SK-N-SH (cell line): ENCODE results near the gene DNAH6. TPM values are rescaled to one million over a fixed set of nuclear protein-coding genes. Genes with fewer than 3 reads are reported as not detected.

Source experiments
- CTCF ChIA-PET: fragments of 300-600, 350-600 bp; formaldehyde crosslinking; extraction: SDS; loops from one replicate; lab custom pipeline; 2021; lab: Yijun Ruan, JAX
- POLR2A ChIA-PET: fragments of 350-600 bp; sonication (Branson Sonifier 250); formaldehyde crosslinking; extraction: SDS; loops from one replicate; lab custom pipeline; 2020; ENCODE audit warnings: antibody characterized with exemption, inconsistent platforms; lab: Yijun Ruan, JAX
- DNase-seq: peaks from one replicate; pipeline ENCODE4 v3.0.0; 2012
- H2AFZ ChIP-seq: fragments of 200-600 bp; sonication (generic); 2 replicates; pipeline ENCODE4 v1.8.1; 2016; ENCODE audit warnings: antibody characterized with exemption, mild to moderate bottlenecking, low read depth
- H3F3A ChIP-seq: fragments of 200-600 bp; sonication (generic); replicated peaks from 2 replicates; pipeline ENCODE3; 2016; ENCODE audit warnings: antibody characterized with exemption, mild to moderate bottlenecking; ENCODE audit not compliant: insufficient read depth
- H3K27ac ChIP-seq, 2 experiments: fragments of 200-500 bp in 1 of 2; fragments of 200-600 bp in 1 of 2; sonication (Bioruptor generic) in 1 of 2; sonication (generic), shearing (Covaris generic) in 1 of 2; 2 replicates each; pipeline versions ENCODE4 v1.5.1 to v1.6.1; 2014 to 2016; ENCODE audit warnings: low read depth in 2 of 2, inconsistent platforms in 1 of 2, low read length in 1 of 2, mild to moderate bottlenecking in 1 of 2, mixed read lengths in 1 of 2
- H3K27me3 ChIP-seq: fragments of 200-600 bp; sonication (generic), shearing (Covaris generic); 2 replicates; pipeline ENCODE4 v1.6.1; 2016; ENCODE audit warnings: mixed run types; ENCODE audit not compliant: insufficient read depth
- H3K36me3 ChIP-seq, 2 experiments: fragments of 200-500 bp in 1 of 2; fragments of 200-600 bp in 1 of 2; sonication (Bioruptor generic) in 1 of 2; sonication (generic) in 1 of 2; replicated peaks in 1 of 2; 2 replicates each; pipeline versions ENCODE3 to v1.5.1; 2014 to 2016; ENCODE audit warnings: low read length in 1 of 2, mild to moderate bottlenecking in 1 of 2; ENCODE audit not compliant: insufficient read depth in 2 of 2, control insufficient read depth in 1 of 2
- H3K4me1 ChIP-seq, 2 experiments: fragments of 200-500 bp in 1 of 2; fragments of 200-600 bp in 1 of 2; sonication (Bioruptor generic) in 1 of 2; sonication (generic), shearing (Covaris generic) in 1 of 2; 2 replicates each; pipeline versions ENCODE4 v1.5.1 to v1.6.1; 2014 to 2016; ENCODE audit warnings: low read depth in 1 of 2, low read length in 1 of 2, mixed run types in 1 of 2; ENCODE audit not compliant: insufficient read depth in 2 of 2, control insufficient read depth in 1 of 2
- H3K4me2 ChIP-seq: fragments of 200-600 bp; sonication (generic), shearing (Covaris generic); 2 replicates; pipeline ENCODE4 v1.6.1; 2017; ENCODE audit warnings: mixed run types
- H3K4me3 ChIP-seq, 2 experiments: fragments of 200-500 bp in 1 of 2; fragments of 200-600 bp in 1 of 2; sonication (Bioruptor generic) in 1 of 2; sonication (generic), shearing (Covaris generic) in 1 of 2; 2 replicates each; pipeline versions ENCODE4 v1.5.1 to v1.8.1; 2014 to 2016; ENCODE audit warnings: low read depth in 2 of 2, inconsistent platforms in 1 of 2, low read length in 1 of 2, mild to moderate bottlenecking in 1 of 2, mixed read lengths in 1 of 2, moderate library complexity in 1 of 2
- H3K79me2 ChIP-seq: fragments of 200-600 bp; sonication (generic); 2 replicates; pipeline ENCODE4 v1.8.1; 2017; ENCODE audit warnings: mild to moderate bottlenecking; ENCODE audit not compliant: insufficient read depth
- H3K9ac ChIP-seq: fragments of 200-600 bp; sonication (generic); 2 replicates; pipeline ENCODE4 v1.6.1; 2017; ENCODE audit warnings: mixed run types
- H3K9me2 ChIP-seq: fragments of 200-600 bp; sonication (generic); 2 replicates; pipeline ENCODE4 v1.6.1; 2017; ENCODE audit warnings: mixed run types
- H3K9me3 ChIP-seq: fragments of 200-600 bp; sonication (generic); 2 replicates; pipeline ENCODE4 v1.6.1; 2017; ENCODE audit warnings: mixed run types, mild to moderate bottlenecking, moderate library complexity
- H4K20me1 ChIP-seq: fragments of 200-600 bp; sonication (generic); 2 replicates; pipeline ENCODE4 v1.6.1; 2017; ENCODE audit warnings: mild to moderate bottlenecking, mixed run types; ENCODE audit not compliant: insufficient read depth
- ELF1 ChIP-seq: IDR thresholded peaks from 2 replicates; pipeline ENCODE4 v1.4.0; 2012
- EP300 ChIP-seq, 2 experiments: IDR thresholded peaks; 2 replicates each; pipeline versions ENCODE4 v1.4.0 to v1.6.1; 2012; ENCODE audit warnings: borderline replicate concordance in 1 of 2, low read depth in 1 of 2, low read length in 1 of 2
- EZH2phosphoT487 ChIP-seq: fragments of 200-600 bp; sonication (generic); IDR thresholded peaks from 2 replicates; pipeline ENCODE4 v1.6.1; 2017; ENCODE audit warnings: low read depth, mixed run types, mild to moderate bottlenecking, antibody characterized with exemption, moderate library complexity, borderline replicate concordance
- GATA2 ChIP-seq: sonication (generic); formaldehyde crosslinking; IDR thresholded peaks from 2 replicates; pipeline ENCODE4 v1.5.0; 2020; ENCODE audit warnings: mild to moderate bottlenecking, missing genetic modification reagents
- NRF1 ChIP-seq: IDR thresholded peaks from 2 replicates; pipeline ENCODE4 v1.6.1; 2012; ENCODE audit warnings: low read depth, mild to moderate bottlenecking, low read length
- RCOR1 ChIP-seq: fragments of 150-350 bp; IDR thresholded peaks from 2 replicates; pipeline ENCODE4 v1.6.1; 2017; ENCODE audit warnings: antibody characterized with exemption, low read length
- RFX5 ChIP-seq: IDR thresholded peaks from 2 replicates; pipeline ENCODE4 v1.6.1; 2012; ENCODE audit warnings: mild to moderate bottlenecking, improper control_type of control experiment, low read length
- SIN3A ChIP-seq: IDR thresholded peaks from 2 replicates; pipeline ENCODE4 v1.6.1; 2012; ENCODE audit warnings: low read depth, mild to moderate bottlenecking, low read length, moderate library complexity, borderline replicate concordance
- SMC3 ChIP-seq: IDR thresholded peaks from 2 replicates; pipeline ENCODE4 v1.6.1; 2012; ENCODE audit warnings: low read depth, low read length, improper control_type of control experiment
- TEAD4 ChIP-seq: IDR thresholded peaks from 2 replicates; pipeline ENCODE4 v1.4.0; 2012; ENCODE audit warnings: mild to moderate bottlenecking, borderline replicate concordance; ENCODE audit not compliant: insufficient read depth
- YY1 ChIP-seq: IDR thresholded peaks from 2 replicates; pipeline ENCODE4 v1.4.0; 2012; ENCODE audit warnings: low read depth, mild to moderate bottlenecking
- WGBS: methylation state at CpG from one replicate; pipeline ENCODE4 v1.1.6; 2017; ENCODE audit warnings: low lambda C conversion rate; 5-methylcytosine and 5-hydroxymethylcytosine counted together
- polyA plus RNA-seq, 3 experiments: library from polyadenylated mRNA; depleted of rRNA; stranded (reverse); fragments of >200 nt; gene quantifications; 2 replicates each; pipeline ENCODE4 v1.2.3, GENCODE V29; 2012
- TF ChIP-seq, protein P1 (sequence below): IDR thresholded peaks from 2 replicates; pipeline ENCODE4 v1.4.0; 2012; ENCODE audit warnings: low read depth, borderline replicate concordance
- TF ChIP-seq, protein P2 (sequence below): fragments of 150-350 bp; IDR thresholded peaks from 2 replicates; pipeline ENCODE4 v1.6.1; 2016; ENCODE audit warnings: mild to moderate bottlenecking, low read depth, low read length
- TF ChIP-seq, protein P3 (sequence below): IDR thresholded peaks from 2 replicates; pipeline ENCODE4; 2012

Gene DNAH6
- polyA plus RNA-seq, 1 of the 3 experiments (the other 2 are of a cell fraction), result 0.03 TPM

DNA sequence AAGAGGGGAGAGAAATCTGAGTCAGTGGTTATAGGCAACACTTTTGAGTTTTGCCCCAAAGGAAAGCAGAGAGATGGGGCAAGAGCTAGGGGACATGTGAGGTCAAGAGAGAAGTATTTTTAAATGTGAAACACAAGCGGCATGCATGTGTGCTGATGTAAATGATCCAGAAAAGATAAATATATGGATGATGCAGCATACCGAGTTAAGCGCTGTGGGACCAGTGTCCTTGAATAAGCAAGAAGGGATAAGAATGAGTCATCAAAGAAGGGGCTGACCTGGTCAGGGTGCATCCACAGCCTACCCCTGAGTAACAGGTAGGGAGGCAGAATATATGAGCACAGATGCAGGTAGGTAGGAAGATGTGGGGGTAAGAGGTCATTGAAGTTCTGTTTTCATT is 183.7 kb downstream of the DNAH6 start (continued):
- TF ChIP-seq TEAD4, result no peak
- TF ChIP-seq GATA2 (CRISPR knock-in tag), result no peak
- TF ChIP-seq, protein P1, sequence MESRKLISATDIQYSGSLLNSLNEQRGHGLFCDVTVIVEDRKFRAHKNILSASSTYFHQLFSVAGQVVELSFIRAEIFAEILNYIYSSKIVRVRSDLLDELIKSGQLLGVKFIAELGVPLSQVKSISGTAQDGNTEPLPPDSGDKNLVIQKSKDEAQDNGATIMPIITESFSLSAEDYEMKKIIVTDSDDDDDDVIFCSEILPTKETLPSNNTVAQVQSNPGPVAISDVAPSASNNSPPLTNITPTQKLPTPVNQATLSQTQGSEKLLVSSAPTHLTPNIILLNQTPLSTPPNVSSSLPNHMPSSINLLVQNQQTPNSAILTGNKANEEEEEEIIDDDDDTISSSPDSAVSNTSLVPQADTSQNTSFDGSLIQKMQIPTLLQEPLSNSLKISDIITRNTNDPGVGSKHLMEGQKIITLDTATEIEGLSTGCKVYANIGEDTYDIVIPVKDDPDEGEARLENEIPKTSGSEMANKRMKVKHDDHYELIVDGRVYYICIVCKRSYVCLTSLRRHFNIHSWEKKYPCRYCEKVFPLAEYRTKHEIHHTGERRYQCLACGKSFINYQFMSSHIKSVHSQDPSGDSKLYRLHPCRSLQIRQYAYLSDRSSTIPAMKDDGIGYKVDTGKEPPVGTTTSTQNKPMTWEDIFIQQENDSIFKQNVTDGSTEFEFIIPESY, result no peak
- TF ChIP-seq, protein P2, sequence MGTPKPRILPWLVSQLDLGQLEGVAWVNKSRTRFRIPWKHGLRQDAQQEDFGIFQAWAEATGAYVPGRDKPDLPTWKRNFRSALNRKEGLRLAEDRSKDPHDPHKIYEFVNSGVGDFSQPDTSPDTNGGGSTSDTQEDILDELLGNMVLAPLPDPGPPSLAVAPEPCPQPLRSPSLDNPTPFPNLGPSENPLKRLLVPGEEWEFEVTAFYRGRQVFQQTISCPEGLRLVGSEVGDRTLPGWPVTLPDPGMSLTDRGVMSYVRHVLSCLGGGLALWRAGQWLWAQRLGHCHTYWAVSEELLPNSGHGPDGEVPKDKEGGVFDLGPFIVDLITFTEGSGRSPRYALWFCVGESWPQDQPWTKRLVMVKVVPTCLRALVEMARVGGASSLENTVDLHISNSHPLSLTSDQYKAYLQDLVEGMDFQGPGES, result no peak
- no peak for TF ChIP-seq SIN3A
- no peak for TF ChIP-seq EZH2phosphoT487
- TF ChIP-seq, protein P3, sequence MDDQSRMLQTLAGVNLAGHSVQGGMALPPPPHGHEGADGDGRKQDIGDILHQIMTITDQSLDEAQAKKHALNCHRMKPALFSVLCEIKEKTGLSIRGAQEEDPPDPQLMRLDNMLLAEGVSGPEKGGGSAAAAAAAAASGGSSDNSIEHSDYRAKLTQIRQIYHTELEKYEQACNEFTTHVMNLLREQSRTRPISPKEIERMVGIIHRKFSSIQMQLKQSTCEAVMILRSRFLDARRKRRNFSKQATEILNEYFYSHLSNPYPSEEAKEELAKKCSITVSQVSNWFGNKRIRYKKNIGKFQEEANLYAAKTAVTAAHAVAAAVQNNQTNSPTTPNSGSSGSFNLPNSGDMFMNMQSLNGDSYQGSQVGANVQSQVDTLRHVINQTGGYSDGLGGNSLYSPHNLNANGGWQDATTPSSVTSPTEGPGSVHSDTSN, result no peak

DNA sequence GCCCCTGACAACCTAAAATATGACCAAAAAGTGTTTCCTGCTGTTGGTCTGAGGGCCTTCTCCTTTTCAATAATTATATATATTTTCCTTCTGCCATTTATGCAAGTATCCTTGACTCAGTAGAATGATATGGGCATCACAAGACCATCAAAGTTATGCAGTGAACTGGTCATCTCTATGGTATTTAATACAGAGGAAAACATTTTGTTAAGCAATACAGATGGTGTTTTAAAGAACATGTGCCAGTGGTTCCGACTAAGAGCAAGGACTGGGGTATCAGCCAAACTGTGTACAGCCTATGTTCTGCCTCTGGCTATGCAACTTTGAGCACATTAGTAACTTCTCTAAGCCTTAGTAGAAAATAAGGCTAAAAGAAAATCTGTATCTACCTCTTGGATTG is 185.6 kb downstream of the DNAH6 start:
- H3K27me3 ChIP-seq, result no peaks in the 10 kb centered on the region
- H3K27ac ChIP-seq, result no peak overlapping the region
- H3K79me2 ChIP-seq, result no peaks in the 10 kb centered on the region
- CTCF ChIA-PET, result no interaction called here
- no peak for TF ChIP-seq EP300 (IDR thresholded peaks at IDR 0.05; ENCODE audit: borderline replicate concordance in 1 of 2, low read depth in 1 of 2, low read length in 1 of 2)
- TF ChIP-seq YY1, result no peak
- no peak for TF ChIP-seq RFX5
- TF ChIP-seq TEAD4, result no peak
- TF ChIP-seq NRF1, result no peak
- no peak for TF ChIP-seq RCOR1
- TF ChIP-seq ELF1, result no peak
- no peak for TF ChIP-seq SMC3
- TF ChIP-seq, protein P3, result no peak
- no peaks in the 10 kb centered on the region for H3K9me2 ChIP-seq
- 0% methylated on average over 1 of the region's 1 CpG for WGBS
- POLR2A ChIA-PET, result no interaction called here
- H3K36me3 ChIP-seq, result no peaks in the 10 kb centered on the region
- DNase-seq, result no peak
- H3K4me2 ChIP-seq, result no peak overlapping the region
- H4K20me1 ChIP-seq, result no peaks in the 10 kb centered on the region
- H3K4me3 ChIP-seq, result no peak overlapping the region
- no peaks in the 10 kb centered on the region for H3F3A ChIP-seq
- no peaks in the 10 kb centered on the region for H3K9me3 ChIP-seq
- H2AFZ ChIP-seq, result no peak overlapping the region
- no peaks in the 10 kb centered on the region for H3K4me1 ChIP-seq
- H3K9ac ChIP-seq, result no peak overlapping the region
